AG10803 (cell line): ENCODE data around the gene JAKMIP1.

Source experiments
- DNase-seq: peaks from one replicate; pipeline ENCODE4 v3.0.0; 2010; ENCODE audit warnings: low read depth
- H3K4me3 ChIP-seq: 2 replicates; pipeline ENCODE4 v1.5.1; 2011; ENCODE audit warnings: mild to moderate bottlenecking, low read length, control low read depth
- CTCF ChIP-seq: conservative IDR thresholded peaks from 2 replicates; pipeline ENCODE4 v1.5.1; 2011; ENCODE audit warnings: mild to moderate bottlenecking, low read length, control low read depth, inconsistent platforms

Gene JAKMIP1

GRCh38 chr4:6165766-6166165, 34.6 kb downstream of the JAKMIP1 start:
- H3K4me3 ChIP-seq: no peak overlapping the region
- DNase-seq: no peak
- TF ChIP-seq CTCF: no peak

GRCh38 chr4:6162885-6163284, 37.5 kb downstream of the JAKMIP1 start:
- DNase-seq: no peak
- no peak for TF ChIP-seq CTCF
- H3K4me3 ChIP-seq: no peak overlapping the region

GRCh38 chr4:6161921-6162464, 38.4 kb downstream of the JAKMIP1 start:
- no peak for TF ChIP-seq CTCF
- no peak overlapping the region for H3K4me3 ChIP-seq
- DNase-seq: no peak

GRCh38 chr4:6160536-6160935, 39.8 kb downstream of the JAKMIP1 start:
- no peak for TF ChIP-seq CTCF
- H3K4me3 ChIP-seq: no peak overlapping the region
- no peak for DNase-seq

GRCh38 chr4:6157926-6158325, 42.4 kb downstream of the JAKMIP1 start:
- no peak for TF ChIP-seq CTCF
- DNase-seq: no peak
- no peak overlapping the region for H3K4me3 ChIP-seq

- no peak for DNase-seq
- no peak overlapping the region for H3K4me3 ChIP-seq
- no peak for TF ChIP-seq CTCF
Measured at GRCh38 chr4:6155996-6156750, 44.2 kb downstream of the JAKMIP1 start.

- no peak overlapping the region for H3K4me3 ChIP-seq
- TF ChIP-seq CTCF: no peak
- DNase-seq: no peak
Measured at GRCh38 chr4:6154875-6155274, 45.5 kb downstream of the JAKMIP1 start.
